ENCODE results near the gene LNPEP.

LNPEP gene

GRCh38 chr5:97010606-97011005, 74.7 kb downstream of the LNPEP start:
- H3K4me3 ChIP-seq (ENCODE audit: control insufficient read depth, low read depth, low read length), result no peak overlapping the region
- TF ChIP-seq CTCF (IDR thresholded peaks at IDR 0.05; ENCODE audit: control insufficient read depth, insufficient read depth, low read depth, low read length, missing control alignments), result no peak
- DNase-seq (ENCODE audit: low read depth), result no peak

- no peak overlapping the region for H3K4me3 ChIP-seq (ENCODE audit: control insufficient read depth, low read depth, low read length)
- no peak for DNase-seq (ENCODE audit: low read depth)
- no peak for TF ChIP-seq CTCF (IDR thresholded peaks at IDR 0.05; ENCODE audit: control insufficient read depth, insufficient read depth, low read depth, low read length, missing control alignments)
Measured at GRCh38 chr5:97011567-97011966, 75.7 kb downstream of the LNPEP start.

GRCh38 chr5:97019435-97020117, 83.7 kb downstream of the LNPEP start:
- no peak overlapping the region for H3K4me3 ChIP-seq (ENCODE audit: control insufficient read depth, low read depth, low read length)
- DNase-seq (ENCODE audit: low read depth), result no peak
- no peak for TF ChIP-seq CTCF (IDR thresholded peaks at IDR 0.05; ENCODE audit: control insufficient read depth, insufficient read depth, low read depth, low read length, missing control alignments)

- no peak overlapping the region for H3K4me3 ChIP-seq (ENCODE audit: control insufficient read depth, low read depth, low read length)
- DNase-seq (ENCODE audit: low read depth), result no peak
- no peak for TF ChIP-seq CTCF (IDR thresholded peaks at IDR 0.05; ENCODE audit: control insufficient read depth, insufficient read depth, low read depth, low read length, missing control alignments)
Measured at GRCh38 chr5:97021416-97021815, 85.5 kb downstream of the LNPEP start.

DNA sequence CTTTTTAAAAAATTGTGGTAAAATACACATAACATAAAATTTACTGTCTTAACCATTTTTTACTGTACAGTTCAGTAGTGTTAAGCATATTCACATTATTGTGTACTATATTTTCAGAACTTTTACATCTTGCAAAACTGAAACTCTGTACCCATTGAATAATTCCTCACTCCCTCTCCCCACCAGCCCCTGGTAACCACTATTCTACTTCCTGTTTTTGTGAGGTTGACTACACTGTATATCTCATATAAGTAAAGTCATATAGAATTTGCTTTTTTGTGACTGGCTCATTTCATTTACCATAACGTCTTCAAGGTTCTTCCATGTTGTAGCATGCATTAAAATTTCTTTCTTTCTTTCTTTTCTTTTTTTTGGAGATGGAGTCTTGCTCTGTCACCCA, 87.0 kb downstream of the LNPEP start:
- H3K4me3 ChIP-seq (ENCODE audit: control insufficient read depth, low read depth, low read length), result no peak overlapping the region
- DNase-seq (ENCODE audit: low read depth), result no peak
- no peak for TF ChIP-seq CTCF (IDR thresholded peaks at IDR 0.05; ENCODE audit: control insufficient read depth, insufficient read depth, low read depth, low read length, missing control alignments)

- DNase-seq (ENCODE audit: low read depth), result no peak
- no peak overlapping the region for H3K4me3 ChIP-seq (ENCODE audit: control insufficient read depth, low read depth, low read length)
- no peak for TF ChIP-seq CTCF (IDR thresholded peaks at IDR 0.05; ENCODE audit: control insufficient read depth, insufficient read depth, low read depth, low read length, missing control alignments)
Measured at GRCh38 chr5:97026721-97027120, 90.8 kb downstream of the LNPEP start.

Measured in AG09309 (cell line).